CD4-positive, alpha-beta T cell (primary cell): Measurements from ENCODE around the gene SKA1. TPM values are rescaled to one million over a fixed set of nuclear protein-coding genes. Genes with fewer than 3 reads are reported as not detected.

Experiments
- ATAC-seq: fragments of 200-7000 bp; cut with Tn5 transposase; one replicate; pipeline ENCODE4 v1.10.0; 2022; ENCODE audit warnings: mild to moderate bottlenecking; ENCODE audit not compliant: poor library complexity
- CTCF ChIA-PET: fragments of 350-600 bp; sonication (Branson Sonifier 250); formaldehyde crosslinking; loops from one replicate; lab custom pipeline; 2021; ENCODE audit warnings: antibody characterized with exemption, inconsistent platforms; lab: Charles Lee
- POLR2A ChIA-PET: fragments of 350-600 bp; sonication (Branson Sonifier 250); formaldehyde crosslinking; loops from one replicate; lab custom pipeline; 2021; ENCODE audit warnings: antibody characterized with exemption, inconsistent platforms; lab: Charles Lee
- DNase-seq, 14 experiments: peaks; one replicate each; pipeline ENCODE4 v3.0.0-alpha.2; 2013 to 2020; ENCODE audit warnings: mixed read lengths in 2 of 14
- H3K27ac ChIP-seq, 2 donors: one replicate each; pipeline versions ENCODE4 v1.5.1 to v1.7.0; 2013; ENCODE audit warnings: low read length in 2 of 2, low read depth in 1 of 2, mild to moderate bottlenecking in 1 of 2
- H3K27me3 ChIP-seq, 2 experiments: 1 replicate in 1 of 2; 2 replicates in 1 of 2; pipeline versions ENCODE4 v1.6.1 to v1.7.0; 2013; ENCODE audit warnings: low read length in 2 of 2, control low read depth in 1 of 2, mild to moderate bottlenecking in 1 of 2, moderate library complexity in 1 of 2; ENCODE audit not compliant: insufficient read depth in 2 of 2, control insufficient read depth in 1 of 2
- H3K36me3 ChIP-seq: one replicate; pipeline ENCODE4 v1.6.1; 2013; ENCODE audit warnings: low read length, control low read depth; ENCODE audit not compliant: insufficient read depth
- H3K4me1 ChIP-seq: one replicate; pipeline ENCODE4 v1.6.1; 2013; ENCODE audit warnings: low read length, control low read depth; ENCODE audit not compliant: insufficient read depth
- H3K4me3 ChIP-seq: one replicate; pipeline ENCODE4 v1.5.1; 2013; ENCODE audit warnings: mild to moderate bottlenecking, low read length, moderate library complexity
- H3K9me3 ChIP-seq, 2 experiments: 1 replicate in 1 of 2; 2 replicates in 1 of 2; pipeline versions ENCODE4 v1.6.1 to v1.7.0; 2013; ENCODE audit warnings: low read length in 2 of 2, mild to moderate bottlenecking in 2 of 2, control low read depth in 1 of 2, moderate library complexity in 1 of 2; ENCODE audit not compliant: control insufficient read depth in 1 of 2, insufficient read depth in 1 of 2
- H3K27ac Mint-ChIP-seq: one replicate; pipeline ENCODE4 v1.8.0; 2020; ENCODE audit warnings: mixed read lengths
- H3K27me3 Mint-ChIP-seq: one replicate; pipeline ENCODE4 v1.8.0; 2021; ENCODE audit warnings: mixed read lengths
- H3K36me3 Mint-ChIP-seq: one replicate; pipeline ENCODE4 v1.8.0; 2021; ENCODE audit warnings: low read depth, mixed read lengths
- H3K4me1 Mint-ChIP-seq: one replicate; pipeline ENCODE4 v1.8.0; 2021; ENCODE audit warnings: low read depth, mixed read lengths
- H3K4me3 Mint-ChIP-seq: one replicate; pipeline ENCODE4 v1.8.0; 2020; ENCODE audit warnings: mild to moderate bottlenecking, mixed read lengths
- H3K9me3 Mint-ChIP-seq: one replicate; pipeline ENCODE4 v1.8.0; 2020; ENCODE audit warnings: mixed read lengths
- intact Hi-C, 2 experiments: fragments of 100-400 bp; cut with DNase I in 1 of 2; cut with micrococcal nuclease in 1 of 2; formaldehyde crosslinking; loops; one replicate each; pipeline versions ENCODE4 v1.15.1 to v1.9.0; 2023 to 2025; cut with DNase I, micrococcal nuclease
- total RNA-seq, 174 experiments: library from RNA in 2 of 174; stranded (reverse) in 2 of 174; gene quantifications; one replicate each; pipeline ENCODE4 v1.2.3 and lab custom pipeline; 2021 to 2026
- TF ChIP-seq, protein P1 (sequence below): fragments of 200-600 bp; IDR thresholded peaks from one replicate; pipeline ENCODE4 v1.8.0; 2022; ENCODE audit warnings: antibody characterized with exemption, mild to moderate bottlenecking

SKA1 gene
- total RNA-seq, 2 experiments from 2014 or later = 0.08 to 0.20 TPM

DNA sequence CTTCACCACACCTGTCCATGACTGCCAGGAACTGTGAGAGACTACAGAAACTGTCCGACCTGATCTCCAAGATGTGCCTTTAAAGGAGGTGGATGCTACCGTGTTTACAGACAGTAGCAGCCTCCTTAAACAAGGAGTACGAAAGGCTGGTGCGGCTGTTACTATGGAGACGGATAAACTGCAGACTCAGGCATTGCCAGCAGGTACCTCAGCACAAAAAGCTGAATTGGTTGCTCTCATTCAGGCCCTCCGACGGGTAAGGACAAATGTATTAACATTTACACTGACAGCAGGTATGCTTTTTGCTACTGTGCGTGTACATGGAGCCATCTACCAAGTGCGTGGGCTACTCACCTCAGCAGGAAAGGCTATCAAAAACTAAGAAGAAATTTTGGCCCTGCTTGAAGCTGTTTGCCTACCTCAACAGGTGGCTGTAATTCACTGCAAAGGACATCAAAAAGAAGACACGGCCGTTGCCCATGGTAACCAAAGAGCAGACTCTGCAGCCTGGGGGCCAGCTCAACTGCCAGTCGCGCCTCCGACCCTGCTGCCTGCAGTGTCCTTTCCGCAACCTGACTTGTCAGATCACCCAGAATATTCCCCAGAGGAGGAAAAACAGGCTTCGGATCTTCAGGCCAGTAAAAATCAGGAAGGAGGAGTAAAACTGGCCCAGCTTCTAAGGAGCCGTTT lies 30.9 kb downstream of the SKA1 start:
- Histone ChIP-seq H3K4me1 (no peaks in the 10 kb centered on the region), H3K4me3 (no peak overlapping the region), H3K9me3 (peaks cover 0 to 5% of the 10 kb centered on the region in 2 experiments), H3K36me3 (no peaks in the 10 kb centered on the region), H3K27me3 (peaks cover 20 to 48% of the 10 kb centered on the region in 2 experiments), H3K27ac (no peak overlapping the region)
- H3K4me1 Mint-ChIP-seq = no peaks in the 10 kb centered on the region
- no peaks in the 10 kb centered on the region for H3K9me3 Mint-ChIP-seq
- H3K27ac Mint-ChIP-seq = no peak overlapping the region
- TF ChIP-seq, protein P1, sequence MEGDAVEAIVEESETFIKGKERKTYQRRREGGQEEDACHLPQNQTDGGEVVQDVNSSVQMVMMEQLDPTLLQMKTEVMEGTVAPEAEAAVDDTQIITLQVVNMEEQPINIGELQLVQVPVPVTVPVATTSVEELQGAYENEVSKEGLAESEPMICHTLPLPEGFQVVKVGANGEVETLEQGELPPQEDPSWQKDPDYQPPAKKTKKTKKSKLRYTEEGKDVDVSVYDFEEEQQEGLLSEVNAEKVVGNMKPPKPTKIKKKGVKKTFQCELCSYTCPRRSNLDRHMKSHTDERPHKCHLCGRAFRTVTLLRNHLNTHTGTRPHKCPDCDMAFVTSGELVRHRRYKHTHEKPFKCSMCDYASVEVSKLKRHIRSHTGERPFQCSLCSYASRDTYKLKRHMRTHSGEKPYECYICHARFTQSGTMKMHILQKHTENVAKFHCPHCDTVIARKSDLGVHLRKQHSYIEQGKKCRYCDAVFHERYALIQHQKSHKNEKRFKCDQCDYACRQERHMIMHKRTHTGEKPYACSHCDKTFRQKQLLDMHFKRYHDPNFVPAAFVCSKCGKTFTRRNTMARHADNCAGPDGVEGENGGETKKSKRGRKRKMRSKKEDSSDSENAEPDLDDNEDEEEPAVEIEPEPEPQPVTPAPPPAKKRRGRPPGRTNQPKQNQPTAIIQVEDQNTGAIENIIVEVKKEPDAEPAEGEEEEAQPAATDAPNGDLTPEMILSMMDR = no peak
- peaks cover 71% of the 10 kb centered on the region for H3K27me3 Mint-ChIP-seq
- DNase-seq = no peak
- ChIA-PET POLR2A (no interaction called here), CTCF (interaction anchor here (0.5 kb wide), 1 partner anchor 16 kb away, joined by 3 read pairs; no protein-coding TSS in a partner anchor)
- intact Hi-C loops = no loop called here
- no peaks in the 10 kb centered on the region for H3K36me3 Mint-ChIP-seq
- no peak for ATAC-seq
- no peak overlapping the region for H3K4me3 Mint-ChIP-seq

GRCh38 chr18:50409236-50409635 lies 34.4 kb downstream of the SKA1 start:
- ATAC-seq (no peak), DNase-seq (no peak)
- TF ChIP-seq, protein P1 = no peak
- Histone ChIP-seq H3K4me3 (no peak overlapping the region), H3K9me3 (no peaks in the 10 kb centered on the region), H3K36me3 (no peaks in the 10 kb centered on the region), H3K27me3 (peaks cover 5 to 18% of the 10 kb centered on the region in 2 experiments), H3K4me1 (no peaks in the 10 kb centered on the region), H3K27ac (no peak overlapping the region)
- Mint-ChIP-seq H3K36me3 (no peaks in the 10 kb centered on the region), H3K4me1 (no peaks in the 10 kb centered on the region), H3K27ac (no peak overlapping the region), H3K27me3 (peaks cover 46% of the 10 kb centered on the region), H3K4me3 (no peak overlapping the region), H3K9me3 (no peaks in the 10 kb centered on the region)
- intact Hi-C loops = no loop called here
- ChIA-PET CTCF (no interaction called here), POLR2A (no interaction called here)

- H3K27ac ChIP-seq = no peak overlapping the region
- ATAC-seq (no peak), DNase-seq (no peak)
- intact Hi-C loops = no loop called here
- H3K36me3 ChIP-seq = no peaks in the 10 kb centered on the region
- H3K4me3 ChIP-seq = no peak overlapping the region
- POLR2A ChIA-PET = no interaction called here
- Mint-ChIP-seq H3K4me1 (no peaks in the 10 kb centered on the region), H3K36me3 (no peaks in the 10 kb centered on the region), H3K4me3 (no peak overlapping the region), H3K9me3 (no peaks in the 10 kb centered on the region), H3K27me3 (peaks cover 38% of the 10 kb centered on the region), H3K27ac (no peak overlapping the region)
- H3K27me3 ChIP-seq = peaks cover 5 to 18% of the 10 kb centered on the region in 2 experiments
- H3K9me3 ChIP-seq = no peaks in the 10 kb centered on the region
- H3K4me1 ChIP-seq = no peaks in the 10 kb centered on the region
- TF ChIP-seq, protein P1 = no peak
- CTCF ChIA-PET = no interaction called here
These were observed 35.2 kb downstream of the SKA1 start for GRCh38 chr18:50410008-50410407.
